Activated T-cell treated with anti-CD3 and anti-CD28 coated beads, Interleukin-2, amount 50 U/mL, for 48 hours (primary cell): Measurements from ENCODE around the gene RAB40B.
A peak's percentile ranks its signal among the peaks of the same experiment; 100 is the strongest.

Source experiments
- DNase-seq, 2 experiments: peaks; one replicate each; pipeline ENCODE4 v3.0.0-alpha.2; 2020

The RAB40B gene

GRCh38 chr17:82648165-82648668, 50.3 kb downstream of the RAB40B start, which contains the start of gene WDR45B:
Gene WDR45B (minus strand): TSS chr17:82648444. CDS start chr17:82648340, 104 bp downstream.
- peak; percentile 90 to 93 for DNase-seq

- DNase-seq: peak; percentile 57 to 65
These were observed 50.8 kb downstream of the RAB40B start for GRCh38 chr17:82647593-82648164.

- DNase-seq: no peak
These were observed 53.0 kb downstream of the RAB40B start for GRCh38 chr17:82645516-82645915.

GRCh38 chr17:82644148-82644547, 54.4 kb downstream of the RAB40B start:
- DNase-seq: no peak

GRCh38 chr17:82642022-82642421, 56.5 kb downstream of the RAB40B start:
- no peak for DNase-seq

- DNase-seq: no peak
These were observed 58.5 kb downstream of the RAB40B start for GRCh38 chr17:82640036-82640435.

GRCh38 chr17:82639628-82640027, 58.9 kb downstream of the RAB40B start:
- no peak for DNase-seq

GRCh38 chr17:82638183-82638773, 60.2 kb downstream of the RAB40B start:
- no peak for DNase-seq

GRCh38 chr17:82636626-82637598, 61.6 kb downstream of the RAB40B start:
- no peak for DNase-seq

GRCh38 chr17:82633343-82633742, 65.2 kb downstream of the RAB40B start:
- no peak for DNase-seq

GRCh38 chr17:82632451-82632850, 66.0 kb downstream of the RAB40B start:
- DNase-seq: no peak

- DNase-seq: no peak
These were observed 67.0 kb downstream of the RAB40B start for GRCh38 chr17:82631544-82631943.

- DNase-seq: no peak
These were observed 68.3 kb downstream of the RAB40B start for GRCh38 chr17:82630212-82630611.

- no peak for DNase-seq
These were observed 68.8 kb downstream of the RAB40B start for GRCh38 chr17:82629748-82630147.

GRCh38 chr17:82627405-82627804, 71.1 kb downstream of the RAB40B start:
- DNase-seq: no peak

GRCh38 chr17:82623707-82624106, 74.8 kb downstream of the RAB40B start:
- DNase-seq: no peak

GRCh38 chr17:82619641-82620040, 78.9 kb downstream of the RAB40B start:
- no peak for DNase-seq

GRCh38 chr17:82619211-82619610, 79.3 kb downstream of the RAB40B start:
- no peak for DNase-seq

- no peak for DNase-seq
These were observed 82.3 kb downstream of the RAB40B start for GRCh38 chr17:82616021-82616711.

- no peak for DNase-seq
These were observed 83.1 kb downstream of the RAB40B start for GRCh38 chr17:82615084-82616020.

GRCh38 chr17:82614095-82614631, 84.3 kb downstream of the RAB40B start:
- no peak for DNase-seq
